Activated CD8-positive, alpha-beta memory T cell treated with anti-CD3 and anti-CD28 coated beads, Interleukin-2, amount 10 ng/mL, durations not matched to agents 7 days and 5 days (primary cell): ENCODE results near the gene MTPN. TPM values are rescaled to one million over a fixed set of nuclear protein-coding genes. Genes with fewer than 3 reads are reported as not detected.

Source experiments
- total RNA-seq, 2 experiments: library from RNA; stranded (reverse); gene quantifications; one replicate each; pipeline ENCODE4 v1.2.3, GENCODE V29; 2021

Gene MTPN
- total RNA-seq, 2 experiments from 2014 or later: 86.1 to 109 TPM

Other genes with a start within 250 kb of the MTPN start
- not detected for gene SLC13A4, start 249.2 kb downstream of the MTPN start, total RNA-seq
- not detected for gene FAM180A, start 228.5 kb downstream of the MTPN start, total RNA-seq